OCI-LY1 (cell line): ENCODE data around the gene RASGRF1.

Source experiments
- EZH2 ChIP-seq: fragments of 200-600 bp; sonication (generic), shearing (Covaris generic); IDR thresholded peaks from 2 replicates; pipeline ENCODE4 v1.8.0; 2017; ENCODE audit warnings: borderline replicate concordance, mixed run types, mild to moderate bottlenecking, antibody characterized with exemption, low read length, moderate library complexity, mixed read lengths
- TF ChIP-seq, protein P1 (sequence below): fragments of 200-600 bp; sonication (generic), shearing (Covaris generic); IDR thresholded peaks from 2 replicates; pipeline ENCODE4 v1.5.1; 2017; ENCODE audit warnings: mild to moderate bottlenecking, antibody characterized with exemption, low read length, moderate library complexity, mixed read lengths

DNA sequence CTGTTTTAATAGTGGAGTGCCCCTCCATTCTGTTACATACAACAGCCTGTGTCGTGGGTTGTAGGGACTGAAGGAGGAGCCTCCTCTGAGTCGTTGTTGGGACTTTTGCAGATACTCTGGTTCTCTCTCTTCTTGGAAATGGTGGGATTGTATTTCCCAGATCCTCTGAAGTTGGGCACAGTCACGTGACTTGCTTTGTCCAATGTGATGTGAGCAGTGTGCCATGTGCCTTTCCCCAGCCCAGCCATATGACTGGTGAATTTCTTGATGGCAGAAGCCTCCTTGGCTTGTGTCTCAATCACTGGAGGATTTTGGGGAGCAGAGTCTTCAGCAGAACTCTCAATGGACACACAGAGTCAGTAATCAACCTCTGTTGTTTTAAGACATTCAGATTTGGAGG, 36.2 kb downstream of the RASGRF1 start:
- TF ChIP-seq, protein P1, sequence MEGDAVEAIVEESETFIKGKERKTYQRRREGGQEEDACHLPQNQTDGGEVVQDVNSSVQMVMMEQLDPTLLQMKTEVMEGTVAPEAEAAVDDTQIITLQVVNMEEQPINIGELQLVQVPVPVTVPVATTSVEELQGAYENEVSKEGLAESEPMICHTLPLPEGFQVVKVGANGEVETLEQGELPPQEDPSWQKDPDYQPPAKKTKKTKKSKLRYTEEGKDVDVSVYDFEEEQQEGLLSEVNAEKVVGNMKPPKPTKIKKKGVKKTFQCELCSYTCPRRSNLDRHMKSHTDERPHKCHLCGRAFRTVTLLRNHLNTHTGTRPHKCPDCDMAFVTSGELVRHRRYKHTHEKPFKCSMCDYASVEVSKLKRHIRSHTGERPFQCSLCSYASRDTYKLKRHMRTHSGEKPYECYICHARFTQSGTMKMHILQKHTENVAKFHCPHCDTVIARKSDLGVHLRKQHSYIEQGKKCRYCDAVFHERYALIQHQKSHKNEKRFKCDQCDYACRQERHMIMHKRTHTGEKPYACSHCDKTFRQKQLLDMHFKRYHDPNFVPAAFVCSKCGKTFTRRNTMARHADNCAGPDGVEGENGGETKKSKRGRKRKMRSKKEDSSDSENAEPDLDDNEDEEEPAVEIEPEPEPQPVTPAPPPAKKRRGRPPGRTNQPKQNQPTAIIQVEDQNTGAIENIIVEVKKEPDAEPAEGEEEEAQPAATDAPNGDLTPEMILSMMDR: no peak
- TF ChIP-seq EZH2: no peak
